Measurements from ENCODE around the gene MROH2A.

MROH2A gene

DNA sequence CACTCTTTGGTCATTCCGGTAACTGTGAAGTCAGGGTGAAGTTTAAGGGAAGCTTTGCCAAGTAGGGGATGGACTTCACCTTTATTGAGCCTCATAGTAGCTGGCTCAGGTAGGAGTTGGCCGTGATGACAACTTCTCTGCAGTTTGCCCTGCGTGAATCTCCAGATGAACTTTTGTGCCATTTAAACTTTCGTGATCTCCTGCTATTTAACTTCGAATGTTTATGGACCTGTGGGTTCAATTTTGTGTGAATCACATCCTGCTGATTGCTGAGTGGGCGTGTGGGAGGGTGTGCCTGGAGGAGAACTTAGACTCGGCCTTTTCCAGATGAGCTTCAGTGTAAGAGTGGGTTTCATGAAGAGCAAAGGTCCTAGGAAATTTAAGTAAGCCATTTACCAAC is 13.9 kb upstream of the MROH2A start:
- no peak for DNase-seq

DNA sequence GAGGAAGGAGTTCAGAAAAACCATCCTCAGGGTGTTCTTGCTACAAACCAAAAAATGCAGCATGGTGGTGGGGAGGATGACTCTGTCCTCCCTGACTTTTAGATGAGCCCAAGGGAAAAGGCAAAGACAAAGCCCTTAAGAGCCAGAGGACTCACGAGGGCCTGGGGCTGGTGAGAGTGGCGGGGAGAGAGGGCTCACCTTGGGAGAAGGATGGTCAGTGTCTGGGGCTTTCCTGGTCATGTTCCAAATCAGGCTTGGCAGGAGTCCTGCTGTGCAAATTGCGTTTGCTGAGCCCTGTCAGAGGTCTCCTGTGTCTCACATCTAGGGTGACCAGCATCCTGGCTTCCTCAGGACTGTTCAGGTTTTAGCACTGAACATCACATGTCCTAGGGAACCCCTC is 13.4 kb upstream of the MROH2A start:
- DNase-seq = no peak

DNA sequence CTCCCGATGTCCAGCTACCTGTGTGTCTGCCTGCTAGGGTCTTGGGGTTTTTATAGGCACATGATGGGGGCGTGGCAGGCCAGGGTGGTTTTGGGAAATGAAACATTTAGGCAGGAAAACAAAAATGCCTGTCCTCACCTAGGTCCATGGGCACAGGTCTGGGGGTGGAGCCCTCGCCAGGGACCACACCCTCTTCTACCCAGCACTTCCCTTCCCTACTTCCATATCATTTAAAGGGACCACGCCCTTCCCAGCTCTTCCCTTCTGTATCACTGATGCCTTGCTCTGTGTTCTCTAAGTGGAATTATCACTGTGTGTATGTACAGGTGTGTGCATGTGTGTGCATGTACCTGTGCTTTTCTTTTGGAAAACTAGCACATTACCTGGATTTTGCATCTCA is 11.7 kb upstream of the MROH2A start:
- no peak for DNase-seq

DNA sequence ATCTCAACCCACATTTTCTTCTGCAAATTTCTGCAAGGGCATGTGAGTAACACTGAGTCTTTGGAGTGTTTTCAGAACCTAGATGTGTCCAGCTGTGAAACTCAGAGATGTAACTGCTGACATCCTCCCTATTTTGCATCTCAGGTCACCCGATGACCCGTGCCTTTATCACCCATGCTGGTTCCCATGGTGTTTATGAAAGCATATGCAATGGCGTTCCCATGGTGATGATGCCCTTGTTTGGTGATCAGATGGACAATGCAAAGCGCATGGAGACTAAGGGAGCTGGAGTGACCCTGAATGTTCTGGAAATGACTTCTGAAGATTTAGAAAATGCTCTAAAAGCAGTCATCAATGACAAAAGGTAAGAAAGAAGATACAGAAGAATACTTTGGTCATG is 10.1 kb upstream of the MROH2A start:
- no peak for DNase-seq

DNA sequence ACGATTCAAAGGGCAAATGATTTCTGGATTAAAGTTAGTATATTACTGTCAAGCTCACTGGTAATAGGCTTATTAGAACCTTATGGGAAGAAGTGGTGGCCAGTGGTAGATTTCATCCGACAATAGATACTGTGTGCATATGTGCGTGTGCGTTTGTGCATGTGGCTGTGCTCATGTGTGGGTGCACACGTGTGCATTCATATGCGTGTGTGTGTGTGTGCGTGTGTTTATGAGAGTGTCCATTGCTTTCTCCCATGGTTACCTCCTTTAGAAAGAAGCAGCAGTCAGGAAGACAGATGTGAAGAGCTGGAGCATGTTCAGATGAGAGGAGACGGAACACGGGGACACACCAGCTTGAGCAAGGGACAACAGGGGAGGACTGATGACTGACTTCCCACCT is 8.9 kb upstream of the MROH2A start:
- DNase-seq = no peak

DNA sequence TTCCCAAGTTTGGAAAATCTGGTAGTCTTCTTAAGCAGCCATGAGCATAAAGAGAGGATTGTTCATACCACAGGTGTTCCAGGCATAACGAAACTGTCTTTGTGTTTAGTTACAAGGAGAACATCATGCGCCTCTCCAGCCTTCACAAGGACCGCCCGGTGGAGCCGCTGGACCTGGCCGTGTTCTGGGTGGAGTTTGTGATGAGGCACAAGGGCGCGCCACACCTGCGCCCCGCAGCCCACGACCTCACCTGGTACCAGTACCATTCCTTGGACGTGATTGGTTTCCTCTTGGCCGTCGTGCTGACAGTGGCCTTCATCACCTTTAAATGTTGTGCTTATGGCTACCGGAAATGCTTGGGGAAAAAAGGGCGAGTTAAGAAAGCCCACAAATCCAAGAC is 6.0 kb upstream of the MROH2A start:
- no peak for DNase-seq

DNA sequence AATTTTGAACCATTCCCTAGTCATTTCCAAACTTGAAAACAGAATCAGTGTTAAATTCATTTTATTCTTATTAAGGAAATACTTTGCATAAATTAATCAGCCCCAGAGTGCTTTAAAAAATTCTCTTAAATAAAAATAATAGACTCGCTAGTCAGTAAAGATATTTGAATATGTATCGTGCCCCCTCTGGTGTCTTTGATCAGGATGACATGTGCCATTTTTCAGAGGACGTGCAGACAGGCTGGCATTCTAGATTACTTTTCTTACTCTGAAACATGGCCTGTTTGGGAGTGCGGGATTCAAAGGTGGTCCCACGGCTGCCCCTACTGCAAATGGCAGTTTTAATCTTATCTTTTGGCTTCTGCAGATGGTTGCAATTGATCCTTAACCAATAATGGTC is 5.5 kb upstream of the MROH2A start:
- DNase-seq = no peak

DNA sequence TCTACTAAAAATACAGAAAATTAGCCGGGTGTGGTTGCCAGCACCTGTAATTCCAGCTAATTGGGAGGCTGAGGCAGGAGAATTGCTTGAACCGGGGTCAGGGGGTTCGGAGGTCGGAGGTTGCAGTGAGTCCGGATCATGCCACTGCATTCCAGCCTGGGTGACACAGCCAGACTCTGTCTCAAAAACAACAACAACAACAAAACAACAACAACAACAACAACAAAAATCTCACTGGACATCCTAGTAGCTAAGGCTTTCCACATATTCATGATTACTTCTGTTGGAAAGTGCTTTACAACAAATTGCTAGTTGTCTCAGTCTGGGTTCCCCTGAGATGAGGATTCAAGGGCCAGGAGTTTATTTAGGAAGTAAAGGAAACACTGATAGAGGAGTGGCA is 4.3 kb upstream of the MROH2A start:
- DNase-seq = no peak

DNA sequence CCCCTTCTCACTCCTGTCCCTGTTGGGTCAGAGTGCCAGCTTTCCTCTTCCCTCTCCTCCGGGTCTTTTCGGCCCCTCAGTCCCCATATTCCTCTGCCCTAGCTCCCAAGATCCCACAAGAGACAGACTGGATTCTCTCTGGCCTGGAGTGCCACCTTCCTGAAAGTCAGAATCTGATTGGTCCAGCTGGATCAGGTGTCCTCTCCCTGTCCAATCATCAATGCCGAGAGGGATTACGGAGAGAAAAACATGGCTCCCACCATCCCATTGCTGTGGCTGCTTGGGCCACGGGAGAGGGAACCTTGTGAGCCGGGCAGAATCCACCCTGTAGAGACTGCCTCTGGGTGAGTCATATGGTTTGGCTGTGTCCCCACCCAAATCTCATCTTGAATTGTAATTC is 2.7 kb upstream of the MROH2A start:
- no peak for DNase-seq

DNA sequence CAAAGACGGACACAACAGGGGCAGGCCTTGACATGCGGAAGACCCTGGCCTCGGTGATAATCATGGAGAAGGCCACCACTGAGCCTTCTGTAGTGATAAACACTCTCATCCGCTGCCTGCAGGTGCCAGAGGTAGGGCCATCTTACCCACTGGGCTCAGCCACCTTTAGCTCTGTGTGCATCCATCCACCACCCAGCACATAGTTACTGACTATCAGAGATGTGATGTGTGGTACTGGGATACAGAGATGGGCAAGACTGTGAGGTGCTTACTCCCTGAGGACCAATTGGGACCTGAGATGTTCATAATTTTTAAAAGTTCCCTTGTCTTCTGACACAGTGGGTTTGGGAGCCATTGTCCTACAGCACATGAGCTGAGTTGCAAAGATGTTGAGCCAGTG is 1.6 kb downstream of the MROH2A start:
- no peak for DNase-seq

DNA sequence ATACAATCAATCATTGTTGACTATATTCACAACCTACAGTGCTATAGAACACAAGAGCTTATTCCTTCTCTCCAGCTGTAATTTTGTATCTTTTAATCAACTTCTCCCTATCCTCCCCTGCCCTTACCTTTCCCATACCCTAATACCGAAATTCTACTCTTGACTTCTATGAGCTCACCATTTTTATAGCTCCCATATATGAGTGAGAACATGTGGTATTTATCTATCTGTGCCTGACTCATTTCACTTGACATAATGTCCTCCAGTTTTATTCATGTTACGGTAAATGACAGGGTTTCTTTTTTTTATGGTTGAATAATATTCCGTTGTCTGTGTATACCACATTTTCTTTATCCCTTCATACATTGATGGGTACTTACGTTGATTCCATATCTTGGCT is 2.6 kb downstream of the MROH2A start:
- DNase-seq = no peak

DNA sequence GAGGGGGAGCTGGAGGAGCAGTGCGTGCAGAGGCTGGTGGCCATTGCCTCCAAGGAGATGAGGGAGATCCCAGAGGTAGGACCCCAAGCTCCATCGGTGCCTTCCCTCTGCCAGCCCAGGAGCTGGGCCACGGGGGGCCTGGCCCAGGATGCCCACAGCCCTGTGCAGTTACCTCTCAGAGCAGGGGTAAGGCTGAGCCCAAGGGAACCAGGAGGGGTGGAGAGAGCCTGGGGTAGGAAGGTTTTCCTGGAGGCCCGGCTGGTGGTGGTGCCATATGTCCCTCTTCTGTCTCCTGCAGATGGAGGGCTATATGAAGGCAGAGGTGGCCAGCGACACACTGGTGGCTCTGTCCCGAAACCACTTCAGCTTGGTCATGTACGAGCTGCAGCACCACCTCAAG is 11.4 kb downstream of the MROH2A start:
- no peak for DNase-seq

DNA sequence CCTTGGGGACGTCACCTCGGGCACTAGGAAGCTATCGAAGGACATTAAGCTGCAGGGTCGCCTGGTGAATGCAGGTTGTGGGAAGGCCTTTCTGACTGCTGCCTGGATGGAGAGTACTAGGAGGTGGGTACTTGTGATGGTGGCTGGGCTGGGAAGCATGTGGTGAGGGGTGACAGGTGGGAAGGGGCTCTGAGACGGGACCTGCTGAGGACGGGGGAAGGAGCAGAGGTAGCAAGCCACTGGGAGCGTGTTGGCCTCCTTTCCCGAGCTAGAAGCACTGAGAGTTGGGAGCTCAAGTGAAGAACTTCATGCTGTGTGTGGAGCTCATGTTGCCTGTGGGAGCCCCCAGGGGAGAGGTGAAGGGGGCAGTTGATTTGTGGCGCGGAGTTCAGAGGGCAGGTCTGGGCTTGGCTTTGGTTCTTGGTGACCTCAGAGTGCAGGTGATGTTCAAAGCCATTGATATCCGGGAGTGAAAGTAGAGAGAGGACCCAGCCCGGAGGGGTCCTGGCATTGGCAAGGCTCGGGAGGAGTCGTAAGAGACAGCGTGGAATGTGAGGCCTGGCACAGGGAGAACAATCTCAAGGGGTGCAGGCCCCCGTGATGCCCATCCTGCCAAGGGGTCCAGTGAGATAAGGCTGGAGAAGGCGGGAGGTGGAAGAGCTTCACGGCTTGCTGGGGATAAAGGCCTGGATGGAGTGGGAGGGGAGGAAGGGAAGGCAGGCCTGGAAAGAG is 13.2 kb downstream of the MROH2A start:
- no peak for DNase-seq

DNA sequence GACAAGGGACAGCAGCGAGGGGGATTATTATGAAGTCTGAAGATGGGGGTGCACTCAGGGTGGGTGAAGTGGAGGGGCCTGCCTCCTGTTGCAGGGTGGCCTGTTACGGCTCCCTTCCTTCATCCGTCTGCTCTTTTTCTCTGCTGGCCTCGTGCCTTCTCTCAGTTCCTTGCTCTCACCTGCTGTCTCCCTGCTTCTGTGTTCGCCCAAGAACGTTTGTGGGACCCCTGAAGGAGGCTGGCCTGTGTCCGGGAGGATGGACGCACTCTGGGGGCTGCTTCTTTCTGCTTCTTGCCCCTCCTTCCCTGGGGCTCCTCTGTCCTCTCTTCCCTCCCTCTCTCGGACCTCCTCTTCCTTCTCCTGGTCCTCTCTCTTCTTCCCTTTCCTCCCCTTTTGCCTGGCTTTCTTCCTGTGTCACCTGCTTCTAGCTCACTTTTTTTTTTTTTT is 13.8 kb downstream of the MROH2A start:
- no peak for DNase-seq

DNA sequence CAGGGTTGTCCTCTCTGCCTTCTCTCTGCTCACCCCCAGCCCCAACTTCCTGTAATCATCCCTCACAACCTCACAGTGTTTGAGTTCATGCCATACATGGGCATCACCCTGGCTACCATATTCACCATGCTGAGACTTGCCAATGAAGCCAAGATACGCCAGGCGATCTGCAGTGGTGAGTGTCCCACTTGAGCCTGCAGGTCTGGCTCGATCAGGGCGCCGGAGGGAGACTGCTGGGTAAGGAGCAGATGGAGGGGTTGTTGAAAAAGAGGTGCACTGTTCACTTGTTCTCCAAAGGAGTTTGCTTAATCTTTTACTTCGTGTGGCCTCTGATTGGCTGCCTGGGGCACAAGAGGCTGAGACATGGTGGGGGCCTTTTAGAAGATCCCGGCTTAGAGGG is 14.6 kb downstream of the MROH2A start:
- no peak for DNase-seq

DNA sequence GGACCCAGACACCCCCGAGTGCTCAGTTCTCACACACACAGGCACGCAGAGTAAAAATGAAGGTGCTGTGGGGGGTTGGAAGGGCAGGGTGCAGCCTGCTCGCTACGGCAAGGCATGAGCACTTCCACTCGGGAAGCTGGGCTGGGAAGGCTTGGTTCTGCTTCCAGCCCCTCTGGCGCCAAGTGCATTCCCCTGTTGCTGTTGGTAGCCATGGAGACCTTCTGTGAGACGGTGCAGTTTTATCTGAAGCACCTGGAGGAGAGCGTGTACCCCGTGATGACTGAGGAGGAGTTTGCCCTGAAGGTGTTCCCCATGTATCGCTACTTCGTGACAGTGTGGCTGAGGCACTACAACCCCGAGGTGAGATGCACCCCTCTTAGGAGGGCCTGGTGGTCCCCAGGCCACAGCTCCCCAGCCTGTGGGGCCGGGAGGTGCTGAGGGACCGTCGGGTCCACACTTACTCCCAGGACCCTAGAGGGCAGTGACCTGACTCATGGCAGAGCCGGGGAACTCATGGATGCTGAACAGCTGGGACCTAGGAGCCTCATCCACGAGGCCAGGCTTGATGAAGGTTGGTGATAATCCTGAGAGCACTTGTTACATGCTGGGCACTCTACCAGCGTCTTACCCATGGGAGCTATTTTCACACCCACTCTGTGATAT is 15.5 kb downstream of the MROH2A start:
- no peak for DNase-seq

DNA sequence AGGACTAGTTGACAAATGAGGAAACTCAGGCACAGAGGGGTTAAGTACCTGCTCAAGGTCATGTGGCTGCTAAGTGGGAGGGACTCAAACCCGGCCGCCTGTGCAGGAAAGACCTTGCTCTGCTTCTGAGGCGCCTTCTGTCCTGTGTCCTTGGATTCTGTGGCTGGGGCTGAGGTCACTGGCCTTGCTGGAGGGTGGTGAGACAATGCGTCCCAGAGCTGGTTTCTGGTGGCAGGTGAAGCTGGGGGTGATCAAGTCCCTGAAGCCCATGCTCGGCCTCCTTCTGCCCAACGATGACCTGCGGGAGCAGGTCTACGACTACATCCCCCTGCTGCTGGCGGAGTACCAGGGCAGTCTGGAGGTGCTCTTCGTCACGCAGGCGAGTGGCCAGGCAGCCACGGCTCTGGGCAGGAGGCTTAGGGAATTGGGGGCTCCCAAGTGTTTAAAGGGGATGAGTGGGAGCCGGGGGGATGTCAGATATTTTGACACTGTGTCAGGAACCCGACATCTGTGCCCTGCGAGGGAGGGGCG is 16.1 kb downstream of the MROH2A start:
- DNase-seq = no peak

DNA sequence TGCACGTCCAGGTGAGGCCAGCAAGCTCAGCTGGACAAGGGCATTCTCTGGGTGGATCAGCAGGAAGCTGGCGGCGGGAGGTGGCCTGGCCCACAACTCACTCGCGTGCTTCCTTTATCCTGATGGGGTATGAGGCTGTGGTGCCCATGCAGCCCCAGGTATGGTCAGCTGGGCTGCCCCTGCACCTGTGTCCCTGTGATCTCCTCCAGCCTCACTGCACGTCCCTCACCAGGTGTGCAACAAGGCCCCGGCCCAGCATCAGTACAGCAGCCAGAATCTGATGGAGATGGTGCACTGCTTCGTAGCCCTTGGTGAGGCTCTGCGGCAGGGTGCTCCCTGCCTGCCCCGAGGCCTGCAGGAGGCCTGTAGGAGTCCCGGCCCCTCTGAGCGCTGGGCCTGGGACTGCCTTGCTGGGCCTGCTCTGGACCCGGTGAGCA is 17.6 kb downstream of the MROH2A start:
- DNase-seq = no peak

DNA sequence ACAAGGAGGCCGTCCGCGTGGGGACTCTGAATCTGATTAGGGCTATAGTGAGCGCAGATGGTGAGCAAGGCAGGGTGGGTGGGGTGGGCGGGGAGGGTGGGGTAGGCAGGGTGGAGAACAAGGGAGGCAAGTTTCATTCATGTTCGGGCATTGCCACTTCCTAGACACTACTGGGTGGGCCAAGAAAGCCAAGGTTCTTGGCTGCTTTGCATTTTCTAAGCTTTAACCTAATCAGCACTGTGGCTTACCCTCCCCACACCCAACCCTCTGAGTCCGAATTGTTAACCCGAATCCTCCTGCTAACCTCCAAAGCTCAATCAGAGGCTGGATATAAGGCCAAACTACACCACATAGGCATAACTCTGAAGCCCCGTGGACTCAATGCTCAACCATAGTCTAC is 18.1 kb downstream of the MROH2A start:
- no peak for DNase-seq

DNA sequence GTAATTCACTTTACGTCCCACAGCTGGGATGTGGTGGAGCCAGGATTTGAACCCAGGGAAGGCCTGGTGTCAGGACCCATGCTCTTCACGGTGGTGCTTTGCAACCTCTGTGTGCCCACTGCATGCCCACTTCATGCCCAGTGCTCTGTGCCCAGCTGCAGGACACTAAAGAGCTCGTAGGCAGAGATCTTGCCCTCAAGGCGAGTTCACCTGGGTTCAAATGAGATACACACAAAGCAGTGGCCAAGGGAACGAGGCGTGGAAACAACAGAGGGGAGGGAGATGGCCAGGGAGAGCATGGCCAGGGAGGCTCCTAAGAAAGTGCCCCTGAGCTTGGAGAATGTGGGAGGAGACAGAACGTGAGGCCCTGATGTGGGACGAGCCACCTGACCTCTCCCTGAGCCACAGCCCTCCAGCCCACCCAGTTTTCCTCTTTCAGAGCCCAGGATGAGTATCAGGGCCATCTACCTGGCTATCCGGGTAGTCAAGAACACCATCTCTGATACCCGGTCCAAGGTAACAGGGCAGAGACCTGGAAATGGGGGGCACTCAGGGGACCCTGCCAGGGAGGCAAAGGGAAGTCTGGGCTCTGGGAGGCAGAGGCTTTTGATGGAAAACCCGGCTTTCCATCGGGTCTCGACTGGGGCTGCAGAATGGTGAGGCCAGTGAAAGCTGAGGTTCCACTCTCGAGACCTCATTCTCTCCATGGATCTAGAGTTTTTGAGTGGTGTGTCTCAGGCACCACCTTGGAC is 20.4 kb downstream of the MROH2A start:
- no peak for DNase-seq

DNA sequence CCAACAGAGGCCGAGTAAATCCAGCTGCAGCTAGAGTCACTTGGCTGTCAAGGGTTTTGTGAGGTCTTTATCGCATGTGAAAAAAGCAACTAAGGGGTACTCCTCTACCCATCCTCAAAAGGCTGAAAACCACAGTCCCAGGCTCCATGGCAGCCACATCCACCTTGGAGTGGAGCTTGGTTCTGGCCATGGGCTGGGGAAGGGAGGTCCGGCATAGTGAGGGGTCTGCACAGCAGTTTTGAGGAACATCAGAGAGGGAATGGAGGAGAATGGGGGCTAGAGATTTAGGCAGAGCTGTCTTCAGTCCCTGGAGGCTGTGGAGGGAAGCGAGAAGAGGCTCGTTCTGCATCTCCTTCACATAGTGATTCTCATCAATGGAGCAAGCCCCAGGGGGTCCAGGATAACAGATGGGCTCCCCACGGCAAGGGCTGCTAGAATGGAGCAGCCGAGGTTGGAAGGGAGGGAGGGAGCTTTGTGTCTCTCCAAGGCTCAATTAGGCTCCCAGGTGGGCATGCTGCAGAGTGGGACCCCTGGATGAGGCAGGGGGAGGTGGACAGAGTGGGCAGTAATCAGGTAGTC is 21.0 kb downstream of the MROH2A start:
- no peak for DNase-seq

DNA sequence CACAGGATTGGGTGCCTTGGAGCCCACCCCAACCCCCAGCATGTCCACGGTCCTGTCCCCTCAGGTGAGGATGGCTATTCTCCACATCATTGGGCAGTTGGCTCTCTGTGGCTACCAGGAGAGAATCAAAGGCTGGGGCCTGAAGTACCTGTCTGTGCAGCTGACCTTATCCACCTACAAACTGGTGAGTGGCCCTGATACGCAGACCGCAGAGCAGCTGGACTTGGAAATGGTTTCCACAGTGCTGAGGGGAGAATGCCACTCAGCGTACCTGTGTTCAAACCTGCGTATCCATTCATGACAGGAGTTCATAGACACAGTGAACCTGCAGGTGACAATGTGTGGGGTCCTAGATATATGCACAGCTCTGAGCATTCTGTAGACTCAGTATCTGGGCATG is 21.6 kb downstream of the MROH2A start:
- no peak for DNase-seq

DNA sequence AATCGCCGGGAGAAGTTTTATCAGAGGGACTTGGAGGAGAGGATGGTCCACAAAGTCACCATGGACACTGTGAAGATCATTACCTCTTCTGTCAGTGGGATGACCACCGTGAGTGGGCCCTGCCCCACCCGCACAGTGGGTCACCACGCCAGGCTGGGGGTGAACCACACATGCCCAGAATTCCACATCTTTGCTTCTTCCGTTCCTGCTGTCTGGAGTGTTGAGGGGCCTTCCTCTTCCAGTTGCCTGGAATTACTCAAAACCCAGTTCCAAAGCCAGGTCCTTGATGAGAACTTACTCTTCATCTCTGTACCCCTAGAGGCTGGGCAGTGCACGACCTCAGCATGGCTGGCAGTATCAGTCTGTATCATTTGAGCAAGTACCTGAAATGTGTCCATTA is 22.1 kb downstream of the MROH2A start:
- no peak for DNase-seq
